H1 (cell line): Measurements from ENCODE around the gene FASTKD3. TPM values are rescaled to one million over a fixed set of nuclear protein-coding genes. Genes with fewer than 3 reads are reported as not detected.
"Not testable (repeated sequence)": the region's sequence is repeated elsewhere in the genome, so short reads cannot be mapped to it uniquely, and the experiment has no call there.

Experiments
- CTCF ChIA-PET: fragments of 300-600 bp; sonication (Branson Sonifier 250); formaldehyde crosslinking; loops from one replicate; lab custom pipeline; 2021; ENCODE audit not compliant: partially characterized antibody; lab: Charles Lee
- POLR2A ChIA-PET: fragments of 300-600 bp; sonication (Branson Sonifier 250); formaldehyde crosslinking; loops from one replicate; lab custom pipeline; 2021; ENCODE audit warnings: inconsistent platforms; ENCODE audit not compliant: partially characterized antibody; lab: Charles Lee
- DNase-seq, 2 experiments: peaks; one replicate each; pipeline versions ENCODE4 v3.0.0 to v3.0.0-alpha.2; 2010 to 2022; ENCODE audit warnings: low spot score in 2 of 2, low read depth in 1 of 2, mixed read lengths in 1 of 2
- FAIRE-seq: peaks from 2 replicates; lab custom pipeline; 2011; peaks lifted over from hg19 to GRCh38; lab: Jason Lieb, UNC
- H2AFZ ChIP-seq: 2 replicates; pipeline ENCODE4 v1.8.1; 2012; ENCODE audit warnings: low read length, inconsistent platforms
- H2AK5ac ChIP-seq: 2 replicates; pipeline ENCODE4 v1.6.1; 2013; ENCODE audit warnings: low read depth, low read length
- H2BK120ac ChIP-seq: replicated peaks from 2 replicates; pipeline ENCODE3; 2013; ENCODE audit warnings: low read depth, low read length, inconsistent platforms
- H2BK12ac ChIP-seq: 2 replicates; pipeline ENCODE4 v1.6.1; 2013; ENCODE audit warnings: low read depth, low read length
- H2BK15ac ChIP-seq: 2 replicates; pipeline ENCODE4 v1.6.1; 2013; ENCODE audit warnings: low read length
- H2BK20ac ChIP-seq: 2 replicates; pipeline ENCODE4 v1.6.1; 2013; ENCODE audit warnings: low read length
- H2BK5ac ChIP-seq: 2 replicates; pipeline ENCODE4 v1.6.1; 2013; ENCODE audit warnings: low read depth, low read length
- H3K14ac ChIP-seq: 2 replicates; pipeline ENCODE4 v1.6.1; 2013; ENCODE audit warnings: inconsistent platforms; ENCODE audit not compliant: insufficient read length
- H3K18ac ChIP-seq: 2 replicates; pipeline ENCODE4 v1.6.1; 2013; ENCODE audit warnings: low read length; ENCODE audit errors: extremely low read depth
- H3K23ac ChIP-seq: 2 replicates; pipeline ENCODE4 v1.6.1; 2013; ENCODE audit warnings: inconsistent platforms; ENCODE audit not compliant: insufficient read length
- H3K23me2 ChIP-seq: 2 replicates; pipeline ENCODE4 v1.6.1; 2013; ENCODE audit warnings: low read depth, low read length
- H3K27ac ChIP-seq: 2 replicates; pipeline ENCODE4 v1.6.1; 2011; ENCODE audit warnings: low read depth, low read length, inconsistent platforms
- H3K27me3 ChIP-seq, 4 experiments: replicated peaks in 1 of 4; 1 replicate in 1 of 4; 2 replicates in 3 of 4; pipeline versions ENCODE4 v1.6.1 to v1.8.1; 2011 to 2013; ENCODE audit warnings: low read length in 3 of 4, mild to moderate bottlenecking in 3 of 4, inconsistent platforms in 2 of 4, mixed read lengths in 2 of 4, moderate library complexity in 1 of 4; ENCODE audit not compliant: control insufficient read depth in 3 of 4, insufficient read depth in 3 of 4; ENCODE audit errors: extremely low read depth in 1 of 4
- H3K36me3 ChIP-seq, 4 experiments: 2 replicates each; pipeline versions ENCODE4 v1.6.1 to v1.8.1; 2011 to 2013; ENCODE audit warnings: mild to moderate bottlenecking in 4 of 4, low read length in 3 of 4, moderate library complexity in 2 of 4, control low read depth in 1 of 4, inconsistent platforms in 1 of 4; ENCODE audit not compliant: insufficient read depth in 4 of 4, control insufficient read depth in 2 of 4
- H3K4ac ChIP-seq: replicated peaks from 2 replicates; pipeline ENCODE3; 2013; ENCODE audit warnings: low read length, low read depth, mixed read lengths, inconsistent platforms; ENCODE audit not compliant: insufficient read length
- H3K4me1 ChIP-seq, 4 experiments: replicated peaks in 1 of 4; 1 replicate in 1 of 4; 2 replicates in 3 of 4; pipeline versions ENCODE4 v1.6.1 to v1.8.1; 2011 to 2013; ENCODE audit warnings: low read length in 3 of 4, inconsistent platforms in 2 of 4, mixed read lengths in 1 of 4; ENCODE audit not compliant: insufficient read depth in 4 of 4, control insufficient read depth in 3 of 4
- H3K4me2 ChIP-seq, 2 experiments: 2 replicates each; pipeline versions ENCODE4 v1.6.1 to v1.8.1; 2011 to 2013; ENCODE audit warnings: low read depth in 2 of 2, low read length in 2 of 2, control low read depth in 1 of 2, inconsistent platforms in 1 of 2, mild to moderate bottlenecking in 1 of 2; ENCODE audit not compliant: insufficient read depth in 1 of 2
- H3K4me3 ChIP-seq, 4 experiments: fragments of 200-600, 300-600 bp in 1 of 4; sonication (generic), shearing (Covaris generic), sonication (Bioruptor Twin) in 1 of 4; 2 replicates each; pipeline versions ENCODE4 v1.5.1 to v1.8.1; 2011 to 2016; ENCODE audit warnings: low read length in 4 of 4, low read depth in 3 of 4, control low read depth in 2 of 4, inconsistent platforms in 2 of 4, mild to moderate bottlenecking in 2 of 4, mixed read lengths in 1 of 4, moderate library complexity in 1 of 4; ENCODE audit not compliant: insufficient read depth in 2 of 4; ENCODE audit errors: extremely low read depth in 1 of 4
- H3K56ac ChIP-seq: replicated peaks from 2 replicates; pipeline ENCODE3; 2013; ENCODE audit warnings: low read depth, mild to moderate bottlenecking, mixed read lengths, low read length, inconsistent platforms; ENCODE audit not compliant: insufficient read length
- H3K79me1 ChIP-seq: 2 replicates; pipeline ENCODE4 v1.6.1; 2013; ENCODE audit warnings: low read depth, low read length, control low read depth
- H3K79me2 ChIP-seq, 2 experiments: 2 replicates each; pipeline versions ENCODE4 v1.6.1 to v1.8.1; 2012 to 2013; ENCODE audit warnings: low read length in 2 of 2, mild to moderate bottlenecking in 2 of 2, inconsistent platforms in 1 of 2; ENCODE audit not compliant: insufficient read depth in 2 of 2, control insufficient read depth in 1 of 2
- H3K9ac ChIP-seq, 4 experiments: replicated peaks in 1 of 4; 1 replicate in 1 of 4; 2 replicates in 3 of 4; pipeline versions ENCODE4 v1.6.1 to v1.8.1; 2011 to 2013; ENCODE audit warnings: low read depth in 3 of 4, low read length in 3 of 4, control low read depth in 2 of 4, mild to moderate bottlenecking in 2 of 4, moderate library complexity in 2 of 4, inconsistent platforms in 1 of 4; ENCODE audit errors: extremely low read depth in 1 of 4
- H3K9me3 ChIP-seq, 2 experiments: 2 replicates each; pipeline versions ENCODE4 v1.6.1 to v1.8.1; 2012 to 2013; ENCODE audit warnings: mild to moderate bottlenecking in 2 of 2, moderate library complexity in 2 of 2, control low read depth in 1 of 2, inconsistent platforms in 1 of 2, low read depth in 1 of 2, low read length in 1 of 2, mixed read lengths in 1 of 2; ENCODE audit not compliant: insufficient read depth in 2 of 2
- H4K20me1 ChIP-seq, 2 experiments: replicated peaks in 1 of 2; 2 replicates each; pipeline versions ENCODE3 to v1.8.1; 2011 to 2013; ENCODE audit warnings: inconsistent platforms in 2 of 2, low read length in 2 of 2, mild to moderate bottlenecking in 1 of 2; ENCODE audit not compliant: insufficient read depth in 2 of 2, control insufficient read depth in 1 of 2
- H4K5ac ChIP-seq: 2 replicates; pipeline ENCODE4 v1.6.1; 2013; ENCODE audit warnings: low read length, low read depth, mixed read lengths, inconsistent platforms; ENCODE audit not compliant: insufficient read length
- H4K8ac ChIP-seq: 2 replicates; pipeline ENCODE4 v1.8.0; 2013; ENCODE audit warnings: mild to moderate bottlenecking, moderate library complexity, low read length, inconsistent platforms; ENCODE audit not compliant: insufficient read depth; ENCODE audit errors: extremely low read depth
- H4K91ac ChIP-seq: replicated peaks from 2 replicates; pipeline ENCODE3; 2013; ENCODE audit warnings: low read length, mixed read lengths, inconsistent platforms; ENCODE audit not compliant: insufficient read length
- WGBS, 2 experiments: shearing (Covaris generic) in 1 of 2; methylation state at CpG; one replicate each; pipeline versions ENCODE4 v1.1.6 to v1.1.7; 2013 to 2015; ENCODE audit warnings: low lambda C conversion rate in 2 of 2, mixed read lengths in 2 of 2, inconsistent platforms in 1 of 2, low coverage in 1 of 2, missing lambda C conversion rate in 1 of 2; ENCODE audit not compliant: insufficient replicate concordance in 2 of 2, insufficient coverage in 1 of 2, insufficient read length in 1 of 2; ENCODE audit errors: extremely low coverage in 1 of 2, missing lambda C conversion rate in 1 of 2; 5-methylcytosine and 5-hydroxymethylcytosine counted together
- polyA plus RNA-seq, 7 experiments: library from polyadenylated mRNA; depleted of rRNA in 3 of 7; stranded (reverse) in 5 of 7; unstranded in 2 of 7; fragments of >200 nt in 5 of 7; fragments of 200-250 nt in 2 of 7; gene quantifications; 1 replicate in 5 of 7; 2 replicates in 1 of 7; 4 replicates in 1 of 7; pipeline versions ENCODE4 v1.2.1 to v1.2.3, GENCODE V29; 2011 to 2013; ENCODE audit warnings: missing spikeins in 2 of 7, mixed read lengths in 2 of 7
- total RNA-seq: library from RNA; stranded (reverse); fragmentation: NEBNext Ultra II Directional; extraction: Animal tissue kit (Norgen Biotek cat#: 25700); gene quantifications from 2 replicates; pipeline ENCODE4 v1.2.1, GENCODE V29; 2021

FASTKD3 gene
- total and polyA plus RNA-seq, 2 of the 8 experiments (the other 6 are each of a cell fraction or from before 2014, with no cell fraction given): 5.6 to 7.6 TPM

DNA sequence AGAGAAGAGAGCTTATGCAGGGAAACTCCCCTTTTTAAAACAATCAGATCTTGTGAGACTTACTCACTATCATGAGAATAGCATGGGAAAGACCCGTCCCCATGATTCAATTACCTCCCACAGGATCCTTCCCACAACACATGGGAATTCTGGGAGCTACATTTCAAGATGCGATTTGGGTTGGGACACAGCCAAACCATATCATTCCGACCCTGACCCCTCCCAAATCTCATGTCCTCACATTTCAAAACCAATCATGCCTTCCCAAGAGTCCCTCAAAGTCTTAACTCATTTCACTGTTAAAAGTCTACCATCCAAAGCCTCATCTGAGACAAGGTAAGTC lies 42.6 kb upstream of the FASTKD3 start:
- not testable (repeated sequence) for H2BK15ac ChIP-seq, H3K27ac ChIP-seq, H3K4ac ChIP-seq, H2AK5ac ChIP-seq, H3K14ac ChIP-seq, H3K4me1 ChIP-seq, H2BK5ac ChIP-seq, H3K27me3 ChIP-seq, H4K5ac ChIP-seq, H3K4me3 ChIP-seq, H4K20me1 ChIP-seq, H4K91ac ChIP-seq, H3K36me3 ChIP-seq, H3K9ac ChIP-seq, H2AFZ ChIP-seq, H3K79me1 ChIP-seq, H4K8ac ChIP-seq, H2BK20ac ChIP-seq, H3K23ac ChIP-seq, H2BK120ac ChIP-seq, H3K79me2 ChIP-seq, H3K23me2 ChIP-seq, H3K18ac ChIP-seq, H3K4me2 ChIP-seq, H3K56ac ChIP-seq, H2BK12ac ChIP-seq, DNase-seq, FAIRE-seq
- WGBS, 2 experiments: 100% methylated on average over 3 of the region's 3 CpGs; no CpG with 5 or more reads in 1 of the 2 experiments
- peaks cover 0 to 11% of the 10 kb centered on the region in 2 experiments; a peak in 2 of 4 replicates for H3K9me3 ChIP-seq
- ChIA-PET CTCF (interaction anchor here (0.6 to 1.4 kb wide), 3 partner anchors 15 to 286 kb away, joined by 3 to 4 read pairs (median 3); no protein-coding TSS in a partner anchor), POLR2A (interaction anchor here (1.2 kb wide), 1 partner anchor 157 kb away, joined by 3 read pairs; no protein-coding TSS in a partner anchor)
